Ectodermal cell (in vitro differentiated cells): ENCODE measurements around the gene KRT25.

Experiments
- H3K27ac ChIP-seq: 2 replicates; pipeline ENCODE4 v1.7.0; 2013; ENCODE audit warnings: mild to moderate bottlenecking, low read depth, low read length; ENCODE audit not compliant: insufficient read depth, poor library complexity, severe bottlenecking
- H3K27me3 ChIP-seq: 2 replicates; pipeline ENCODE4 v1.7.0; 2013; ENCODE audit warnings: mild to moderate bottlenecking, low read length; ENCODE audit not compliant: insufficient read depth, control insufficient read depth, poor library complexity, severe bottlenecking
- H3K36me3 ChIP-seq: one replicate; pipeline ENCODE4 v1.7.0; 2013; ENCODE audit warnings: low read length; ENCODE audit not compliant: control insufficient read depth, insufficient read depth
- H3K4me1 ChIP-seq: one replicate; pipeline ENCODE4 v1.7.0; 2013; ENCODE audit warnings: low read length; ENCODE audit not compliant: control insufficient read depth, insufficient read depth
- H3K4me3 ChIP-seq: 2 replicates; pipeline ENCODE4 v1.7.0; 2013; ENCODE audit warnings: low read depth, low read length, control low read depth; ENCODE audit not compliant: insufficient read depth
- H3K9me3 ChIP-seq: 2 replicates; pipeline ENCODE4 v1.7.0; 2013; ENCODE audit warnings: mild to moderate bottlenecking, low read length, moderate library complexity; ENCODE audit not compliant: control insufficient read depth
- WGBS, 2 experiments: methylation state at CpG; one replicate each; pipeline ENCODE4 v1.1.7; 2013; ENCODE audit warnings: missing lambda C conversion rate in 2 of 2; 5-methylcytosine and 5-hydroxymethylcytosine counted together

The KRT25 gene

GRCh38 chr17:40791111-40791510 lies 36.0 kb upstream of the KRT25 start:
- Histone ChIP-seq H3K9me3 (no peaks in the 10 kb centered on the region), H3K27ac (no peak overlapping the region), H3K36me3 (no peaks in the 10 kb centered on the region), H3K4me3 (no peak overlapping the region), H3K4me1 (no peaks in the 10 kb centered on the region), H3K27me3 (peaks cover 3% of the 10 kb centered on the region)
- whole genome bisulfite sequencing, 2 experiments, result 93 to 100% methylated on average over 1 of the region's 1 CpG

GRCh38 chr17:40782450-40782849 lies 27.3 kb upstream of the KRT25 start, which contains the start of gene KRT27:
Gene KRT27 (minus strand): TSS chr17:40782550. CDS start chr17:40782493, 57 bp downstream.
- H3K36me3 ChIP-seq, result no peaks in the 10 kb centered on the region
- H3K9me3 ChIP-seq, result no peaks in the 10 kb centered on the region
- WGBS, 2 experiments, result 94 to 100% methylated on average over 4 of the region's 4 CpGs
- H3K27ac ChIP-seq, result no peak within 1 kb of the TSS
- no peak within 1 kb of the TSS for H3K4me3 ChIP-seq
- peaks cover 11% of the 10 kb centered on the region for H3K27me3 ChIP-seq
- H3K4me1 ChIP-seq, result no peaks in the 10 kb centered on the region

GRCh38 chr17:40779181-40779909 lies 24.2 kb upstream of the KRT25 start:
- no peak overlapping the region for H3K4me3 ChIP-seq
- no peaks in the 10 kb centered on the region for H3K4me1 ChIP-seq
- no peaks in the 10 kb centered on the region for H3K36me3 ChIP-seq
- no peaks in the 10 kb centered on the region for H3K9me3 ChIP-seq
- no peak overlapping the region for H3K27ac ChIP-seq
- peaks cover 11% of the 10 kb centered on the region for H3K27me3 ChIP-seq
- 71 to 76% methylated on average over 36 to 37 of the region's 37 CpGs for WGBS, 2 experiments

GRCh38 chr17:40778461-40778860 lies 23.3 kb upstream of the KRT25 start:
- H3K27me3 ChIP-seq, result peaks cover 11% of the 10 kb centered on the region
- no peaks in the 10 kb centered on the region for H3K36me3 ChIP-seq
- H3K4me1 ChIP-seq, result no peaks in the 10 kb centered on the region
- no peak overlapping the region for H3K4me3 ChIP-seq
- H3K27ac ChIP-seq, result no peak overlapping the region
- WGBS, 2 experiments, result 88 to 97% methylated on average over 5 of the region's 5 CpGs
- H3K9me3 ChIP-seq, result no peaks in the 10 kb centered on the region

- H3K4me3 ChIP-seq, result no peak overlapping the region
- H3K27me3 ChIP-seq, result peaks cover 11% of the 10 kb centered on the region
- no peak overlapping the region for H3K27ac ChIP-seq
- H3K4me1 ChIP-seq, result no peaks in the 10 kb centered on the region
- no peaks in the 10 kb centered on the region for H3K36me3 ChIP-seq
- 89 to 100% methylated on average over 2 to 3 of the region's 3 CpGs for WGBS, 2 experiments
- H3K9me3 ChIP-seq, result no peaks in the 10 kb centered on the region
Observed at GRCh38 chr17:40777971-40778370, 22.8 kb upstream of the KRT25 start.

- Histone ChIP-seq H3K27me3 (peaks cover 11% of the 10 kb centered on the region), H3K4me1 (no peaks in the 10 kb centered on the region), H3K36me3 (no peaks in the 10 kb centered on the region), H3K27ac (no peak overlapping the region), H3K4me3 (no peak overlapping the region), H3K9me3 (no peaks in the 10 kb centered on the region)
- WGBS, 2 experiments, result 92 to 95% methylated on average over 6 to 7 of the region's 7 CpGs
Observed at GRCh38 chr17:40777459-40777858, 22.3 kb upstream of the KRT25 start.

- Histone ChIP-seq H3K27me3 (peaks cover 11% of the 10 kb centered on the region), H3K27ac (no peak overlapping the region), H3K9me3 (no peaks in the 10 kb centered on the region), H3K4me1 (no peaks in the 10 kb centered on the region), H3K36me3 (no peaks in the 10 kb centered on the region), H3K4me3 (no peak overlapping the region)
- 91 to 95% methylated on average over 3 to 4 of the region's 4 CpGs for WGBS, 2 experiments
Observed at GRCh38 chr17:40775945-40776344, 20.8 kb upstream of the KRT25 start.

- no peak within 1 kb of the TSS for H3K27ac ChIP-seq
- no peaks in the 10 kb centered on the region for H3K9me3 ChIP-seq
- WGBS, 2 experiments, result 95 to 96% methylated on average over 2 to 3 of the region's 3 CpGs
Observed at GRCh38 chr17:40772101-40772500, 17.0 kb upstream of the KRT25 start, which contains the start of gene KRT26. Gene KRT26 (minus strand): TSS chr17:40772201. CDS start chr17:40772113, 88 bp downstream.

GRCh38 chr17:40765657-40766056 lies 10.5 kb upstream of the KRT25 start:
- H3K27ac ChIP-seq, result no peak overlapping the region
- no peaks in the 10 kb centered on the region for H3K4me1 ChIP-seq
- H3K9me3 ChIP-seq, result no peaks in the 10 kb centered on the region
- WGBS, 2 experiments, result 86 to 91% methylated on average over 1 to 2 of the region's 2 CpGs
- H3K4me3 ChIP-seq, result no peak overlapping the region
- no peaks in the 10 kb centered on the region for H3K27me3 ChIP-seq
- no peaks in the 10 kb centered on the region for H3K36me3 ChIP-seq

More at GRCh38 chr17:40772101-40772500, 17.0 kb upstream of the KRT25 start, which contains the start of gene KRT26:
- H3K4me3 ChIP-seq, result no peak within 1 kb of the TSS
- H3K4me1 ChIP-seq, result no peaks in the 10 kb centered on the region
- no peaks in the 10 kb centered on the region for H3K36me3 ChIP-seq
- H3K27me3 ChIP-seq, result no peaks in the 10 kb centered on the region

- H3K27me3 ChIP-seq, result no peaks in the 10 kb centered on the region
- WGBS, 2 experiments, result 100% methylated on average over 1 of the region's 1 CpG
- no peaks in the 10 kb centered on the region for H3K4me1 ChIP-seq
- no peaks in the 10 kb centered on the region for H3K36me3 ChIP-seq
- no peak overlapping the region for H3K4me3 ChIP-seq
- H3K27ac ChIP-seq, result no peak overlapping the region
- no peaks in the 10 kb centered on the region for H3K9me3 ChIP-seq
Observed at GRCh38 chr17:40763752-40764151, 8.6 kb upstream of the KRT25 start.
